H1 (cell line): ENCODE measurements around the gene CCNK. TPM values are rescaled to one million over a fixed set of nuclear protein-coding genes. Genes with fewer than 3 reads are reported as not detected.

Experiments
- CTCF ChIA-PET: fragments of 300-600 bp; sonication (Branson Sonifier 250); formaldehyde crosslinking; loops from one replicate; lab custom pipeline; 2021; ENCODE audit not compliant: partially characterized antibody; lab: Charles Lee
- POLR2A ChIA-PET: fragments of 300-600 bp; sonication (Branson Sonifier 250); formaldehyde crosslinking; loops from one replicate; lab custom pipeline; 2021; ENCODE audit warnings: inconsistent platforms; ENCODE audit not compliant: partially characterized antibody; lab: Charles Lee
- DNase-seq, 2 experiments: peaks; one replicate each; pipeline versions ENCODE4 v3.0.0 to v3.0.0-alpha.2; 2010 to 2022; ENCODE audit warnings: low spot score in 2 of 2, low read depth in 1 of 2, mixed read lengths in 1 of 2
- FAIRE-seq: peaks from 2 replicates; lab custom pipeline; 2011; peaks lifted over from hg19 to GRCh38; lab: Jason Lieb, UNC
- H2AFZ ChIP-seq: 2 replicates; pipeline ENCODE4 v1.8.1; 2012; ENCODE audit warnings: low read length, inconsistent platforms
- H2AK5ac ChIP-seq: 2 replicates; pipeline ENCODE4 v1.6.1; 2013; ENCODE audit warnings: low read depth, low read length
- H2BK120ac ChIP-seq: replicated peaks from 2 replicates; pipeline ENCODE3; 2013; ENCODE audit warnings: low read depth, low read length, inconsistent platforms
- H2BK12ac ChIP-seq: 2 replicates; pipeline ENCODE4 v1.6.1; 2013; ENCODE audit warnings: low read depth, low read length
- H2BK15ac ChIP-seq: 2 replicates; pipeline ENCODE4 v1.6.1; 2013; ENCODE audit warnings: low read length
- H2BK20ac ChIP-seq: 2 replicates; pipeline ENCODE4 v1.6.1; 2013; ENCODE audit warnings: low read length
- H2BK5ac ChIP-seq: 2 replicates; pipeline ENCODE4 v1.6.1; 2013; ENCODE audit warnings: low read depth, low read length
- H3K14ac ChIP-seq: 2 replicates; pipeline ENCODE4 v1.6.1; 2013; ENCODE audit warnings: inconsistent platforms; ENCODE audit not compliant: insufficient read length
- H3K18ac ChIP-seq: 2 replicates; pipeline ENCODE4 v1.6.1; 2013; ENCODE audit warnings: low read length; ENCODE audit errors: extremely low read depth
- H3K23ac ChIP-seq: 2 replicates; pipeline ENCODE4 v1.6.1; 2013; ENCODE audit warnings: inconsistent platforms; ENCODE audit not compliant: insufficient read length
- H3K23me2 ChIP-seq: 2 replicates; pipeline ENCODE4 v1.6.1; 2013; ENCODE audit warnings: low read depth, low read length
- H3K27ac ChIP-seq: 2 replicates; pipeline ENCODE4 v1.6.1; 2011; ENCODE audit warnings: low read depth, low read length, inconsistent platforms
- H3K27me3 ChIP-seq, 4 experiments: replicated peaks in 1 of 4; 1 replicate in 1 of 4; 2 replicates in 3 of 4; pipeline versions ENCODE4 v1.6.1 to v1.8.1; 2011 to 2013; ENCODE audit warnings: low read length in 3 of 4, mild to moderate bottlenecking in 3 of 4, inconsistent platforms in 2 of 4, mixed read lengths in 2 of 4, moderate library complexity in 1 of 4; ENCODE audit not compliant: control insufficient read depth in 3 of 4, insufficient read depth in 3 of 4; ENCODE audit errors: extremely low read depth in 1 of 4
- H3K36me3 ChIP-seq, 4 experiments: 2 replicates each; pipeline versions ENCODE4 v1.6.1 to v1.8.1; 2011 to 2013; ENCODE audit warnings: mild to moderate bottlenecking in 4 of 4, low read length in 3 of 4, moderate library complexity in 2 of 4, control low read depth in 1 of 4, inconsistent platforms in 1 of 4; ENCODE audit not compliant: insufficient read depth in 4 of 4, control insufficient read depth in 2 of 4
- H3K4ac ChIP-seq: replicated peaks from 2 replicates; pipeline ENCODE3; 2013; ENCODE audit warnings: low read length, low read depth, mixed read lengths, inconsistent platforms; ENCODE audit not compliant: insufficient read length
- H3K4me1 ChIP-seq, 4 experiments: replicated peaks in 1 of 4; 1 replicate in 1 of 4; 2 replicates in 3 of 4; pipeline versions ENCODE4 v1.6.1 to v1.8.1; 2011 to 2013; ENCODE audit warnings: low read length in 3 of 4, inconsistent platforms in 2 of 4, mixed read lengths in 1 of 4; ENCODE audit not compliant: insufficient read depth in 4 of 4, control insufficient read depth in 3 of 4
- H3K4me2 ChIP-seq, 2 experiments: 2 replicates each; pipeline versions ENCODE4 v1.6.1 to v1.8.1; 2011 to 2013; ENCODE audit warnings: low read depth in 2 of 2, low read length in 2 of 2, control low read depth in 1 of 2, inconsistent platforms in 1 of 2, mild to moderate bottlenecking in 1 of 2; ENCODE audit not compliant: insufficient read depth in 1 of 2
- H3K4me3 ChIP-seq, 4 experiments: fragments of 200-600, 300-600 bp in 1 of 4; sonication (generic), shearing (Covaris generic), sonication (Bioruptor Twin) in 1 of 4; 2 replicates each; pipeline versions ENCODE4 v1.5.1 to v1.8.1; 2011 to 2016; ENCODE audit warnings: low read length in 4 of 4, low read depth in 3 of 4, control low read depth in 2 of 4, inconsistent platforms in 2 of 4, mild to moderate bottlenecking in 2 of 4, mixed read lengths in 1 of 4, moderate library complexity in 1 of 4; ENCODE audit not compliant: insufficient read depth in 2 of 4; ENCODE audit errors: extremely low read depth in 1 of 4
- H3K56ac ChIP-seq: replicated peaks from 2 replicates; pipeline ENCODE3; 2013; ENCODE audit warnings: low read depth, mild to moderate bottlenecking, mixed read lengths, low read length, inconsistent platforms; ENCODE audit not compliant: insufficient read length
- H3K79me1 ChIP-seq: 2 replicates; pipeline ENCODE4 v1.6.1; 2013; ENCODE audit warnings: low read depth, low read length, control low read depth
- H3K79me2 ChIP-seq, 2 experiments: 2 replicates each; pipeline versions ENCODE4 v1.6.1 to v1.8.1; 2012 to 2013; ENCODE audit warnings: low read length in 2 of 2, mild to moderate bottlenecking in 2 of 2, inconsistent platforms in 1 of 2; ENCODE audit not compliant: insufficient read depth in 2 of 2, control insufficient read depth in 1 of 2
- H3K9ac ChIP-seq, 4 experiments: replicated peaks in 1 of 4; 1 replicate in 1 of 4; 2 replicates in 3 of 4; pipeline versions ENCODE4 v1.6.1 to v1.8.1; 2011 to 2013; ENCODE audit warnings: low read depth in 3 of 4, low read length in 3 of 4, control low read depth in 2 of 4, mild to moderate bottlenecking in 2 of 4, moderate library complexity in 2 of 4, inconsistent platforms in 1 of 4; ENCODE audit errors: extremely low read depth in 1 of 4
- H3K9me3 ChIP-seq, 2 experiments: 2 replicates each; pipeline versions ENCODE4 v1.6.1 to v1.8.1; 2012 to 2013; ENCODE audit warnings: mild to moderate bottlenecking in 2 of 2, moderate library complexity in 2 of 2, control low read depth in 1 of 2, inconsistent platforms in 1 of 2, low read depth in 1 of 2, low read length in 1 of 2, mixed read lengths in 1 of 2; ENCODE audit not compliant: insufficient read depth in 2 of 2
- H4K20me1 ChIP-seq, 2 experiments: replicated peaks in 1 of 2; 2 replicates each; pipeline versions ENCODE3 to v1.8.1; 2011 to 2013; ENCODE audit warnings: inconsistent platforms in 2 of 2, low read length in 2 of 2, mild to moderate bottlenecking in 1 of 2; ENCODE audit not compliant: insufficient read depth in 2 of 2, control insufficient read depth in 1 of 2
- H4K5ac ChIP-seq: 2 replicates; pipeline ENCODE4 v1.6.1; 2013; ENCODE audit warnings: low read length, low read depth, mixed read lengths, inconsistent platforms; ENCODE audit not compliant: insufficient read length
- H4K8ac ChIP-seq: 2 replicates; pipeline ENCODE4 v1.8.0; 2013; ENCODE audit warnings: mild to moderate bottlenecking, moderate library complexity, low read length, inconsistent platforms; ENCODE audit not compliant: insufficient read depth; ENCODE audit errors: extremely low read depth
- H4K91ac ChIP-seq: replicated peaks from 2 replicates; pipeline ENCODE3; 2013; ENCODE audit warnings: low read length, mixed read lengths, inconsistent platforms; ENCODE audit not compliant: insufficient read length
- ASH2L ChIP-seq: fragments of 200-600, 300-600 bp; sonication (generic); IDR thresholded peaks from one replicate; pipeline ENCODE4 v1.7.1; 2017; ENCODE audit warnings: low read length
- HDAC2 ChIP-seq, 2 experiments: fragments of 300-600 bp in 1 of 2; sonication (generic) in 1 of 2; IDR thresholded peaks; 2 replicates each; pipeline ENCODE4 v1.6.1; 2011 to 2012; ENCODE audit warnings: low read depth in 2 of 2, low read length in 2 of 2, mild to moderate bottlenecking in 2 of 2, moderate library complexity in 2 of 2, borderline replicate concordance in 1 of 2, inconsistent platforms in 1 of 2
- KDM5A ChIP-seq: fragments of 200-600 bp; IDR thresholded peaks from 2 replicates; pipeline ENCODE4 v1.7.1; 2012; ENCODE audit warnings: mild to moderate bottlenecking, low read length, inconsistent platforms, mixed read lengths
- NRF1 ChIP-seq: IDR thresholded peaks from 2 replicates; pipeline ENCODE4 v1.6.1; 2011; ENCODE audit warnings: mild to moderate bottlenecking, low read depth, low read length, improper control_type of control experiment
- POU5F1 ChIP-seq: IDR thresholded peaks from 2 replicates; pipeline ENCODE4 v1.6.1; 2011; ENCODE audit warnings: low read depth, mild to moderate bottlenecking, low read length, moderate library complexity
- RFX5 ChIP-seq: IDR thresholded peaks from 2 replicates; pipeline ENCODE4 v1.6.1; 2011; ENCODE audit warnings: low read depth, low read length, improper control_type of control experiment, borderline replicate concordance
- TEAD4 ChIP-seq: IDR thresholded peaks from 2 replicates; pipeline ENCODE4 v1.6.1; 2012; ENCODE audit warnings: low read depth, low read length, inconsistent platforms, mixed read lengths
- YY1 ChIP-seq: IDR thresholded peaks from 2 replicates; pipeline ENCODE4 v1.6.1; 2011; ENCODE audit warnings: low read depth, mild to moderate bottlenecking, low read length
- whole genome bisulfite sequencing, 2 experiments: shearing (Covaris generic) in 1 of 2; methylation state at CpG; one replicate each; pipeline versions ENCODE4 v1.1.6 to v1.1.7; 2013 to 2015; ENCODE audit warnings: low lambda C conversion rate in 2 of 2, mixed read lengths in 2 of 2, inconsistent platforms in 1 of 2, low coverage in 1 of 2, missing lambda C conversion rate in 1 of 2; ENCODE audit not compliant: insufficient replicate concordance in 2 of 2, insufficient coverage in 1 of 2, insufficient read length in 1 of 2; ENCODE audit errors: extremely low coverage in 1 of 2, missing lambda C conversion rate in 1 of 2; 5-methylcytosine and 5-hydroxymethylcytosine counted together
- polyA plus RNA-seq, 7 experiments: library from polyadenylated mRNA; depleted of rRNA in 3 of 7; stranded (reverse) in 5 of 7; unstranded in 2 of 7; fragments of >200 nt in 5 of 7; fragments of 200-250 nt in 2 of 7; gene quantifications; 1 replicate in 5 of 7; 2 replicates in 1 of 7; 4 replicates in 1 of 7; pipeline versions ENCODE4 v1.2.1 to v1.2.3, GENCODE V29; 2011 to 2013; ENCODE audit warnings: missing spikeins in 2 of 7, mixed read lengths in 2 of 7
- total RNA-seq: library from RNA; stranded (reverse); fragmentation: NEBNext Ultra II Directional; extraction: Animal tissue kit (Norgen Biotek cat#: 25700); gene quantifications from 2 replicates; pipeline ENCODE4 v1.2.1, GENCODE V29; 2021
- TF ChIP-seq, protein P1 (sequence below), 3 experiments: IDR thresholded peaks; 1 replicate in 2 of 3; 2 replicates in 1 of 3; pipeline versions ENCODE4 v1.5.1 to v1.6.1; 2011; ENCODE audit warnings: low read length in 3 of 3, mild to moderate bottlenecking in 3 of 3, inconsistent platforms in 2 of 3, low read depth in 1 of 3, moderate library complexity in 1 of 3; ENCODE audit not compliant: insufficient read depth in 1 of 3; ENCODE audit errors: control extremely low read depth in 1 of 3

Gene CCNK
- total and polyA plus RNA-seq, 2 of the 8 experiments (the other 6 are each of a cell fraction or from before 2014, with no cell fraction given): 10.7 to 82.7 TPM

DNA sequence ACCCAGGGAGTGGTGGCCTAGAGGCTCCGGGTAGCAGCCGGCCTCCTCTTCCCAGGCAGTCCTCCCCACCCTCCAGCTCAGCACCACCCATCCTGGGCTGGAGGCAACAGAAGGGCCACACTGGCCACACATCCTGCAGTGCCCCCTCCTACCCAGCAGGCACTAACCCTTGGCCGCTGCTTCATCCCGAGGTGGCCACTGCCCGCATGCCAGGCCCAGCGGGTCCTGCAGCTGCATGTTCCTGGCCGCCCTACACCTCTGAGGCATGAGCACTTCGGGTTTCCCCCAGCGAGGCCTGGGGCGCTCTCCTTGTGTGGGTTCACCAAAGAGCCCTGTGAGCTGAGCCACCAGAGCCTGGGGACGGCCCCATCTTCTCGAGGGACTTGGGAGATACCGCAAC is 61.4 kb downstream of the CCNK start:
- H3K4me3 ChIP-seq: no peak overlapping the region
- H2BK12ac ChIP-seq: no peak overlapping the region
- H3K9ac ChIP-seq: no peak overlapping the region
- no peak overlapping the region for H3K14ac ChIP-seq
- H4K91ac ChIP-seq: no peak overlapping the region
- peaks cover 9 to 38% (median 19%) of the 10 kb centered on the region in 4 experiments for H3K4me1 ChIP-seq
- 95% methylated on average over 13 of the region's 13 CpGs; no CpG with 5 or more reads in 1 of the 2 experiments for WGBS, 2 experiments
- H3K9me3 ChIP-seq: no peaks in the 10 kb centered on the region
- peak overlapping the region; percentile 39 for H3K4ac ChIP-seq
- no peak overlapping the region for H3K56ac ChIP-seq
- H3K27me3 ChIP-seq: no peaks in the 10 kb centered on the region
- DNase-seq (no peak), FAIRE-seq (no peak)
- H3K23ac ChIP-seq: no peak overlapping the region
- no peaks in the 10 kb centered on the region for H3K23me2 ChIP-seq
- H3K4me2 ChIP-seq: no peak overlapping the region
- POLR2A ChIA-PET: interaction anchor here (0.7 to 1.6 kb wide), 2 partner anchors 19 to 28 kb away, joined by 3 read pairs; no protein-coding TSS in a partner anchor
- no peaks in the 10 kb centered on the region for H3K36me3 ChIP-seq
- 0 out of 2 replicates have a peak overlapping the region, but pooled peaks have one; percentile 61 for H2BK15ac ChIP-seq
- no peak overlapping the region for H4K8ac ChIP-seq
- peaks cover 0 to 68% of the 10 kb centered on the region in 2 experiments; a peak in 2 of 4 replicates for H3K79me2 ChIP-seq
- H2BK120ac ChIP-seq: no peak overlapping the region
- H3K27ac ChIP-seq: no peak overlapping the region
- no peak overlapping the region for H4K5ac ChIP-seq
- H2AFZ ChIP-seq: no peak overlapping the region
- H2AK5ac ChIP-seq: 0 out of 2 replicates have a peak overlapping the region, but pooled peaks have one; percentile 24
- H3K18ac ChIP-seq: no peak overlapping the region
- CTCF ChIA-PET: interaction anchor here (0.5 to 3.6 kb wide), 14 partner anchors 10 to 268 kb away, joined by 3 to 19 read pairs (median 4); no protein-coding TSS in a partner anchor
- no peak overlapping the region for H2BK20ac ChIP-seq
- peaks cover 10 to 21% of the 10 kb centered on the region in 2 experiments for H4K20me1 ChIP-seq
- H2BK5ac ChIP-seq: peak overlapping the region; percentile 52; the same call in 1 of the 2 replicates
- peaks cover 26% of the 10 kb centered on the region for H3K79me1 ChIP-seq
- TF ChIP-seq KDM5A (no peak), ASH2L (no peak), RFX5 (no peak), NRF1 (no peak), HDAC2 (IDR thresholded peaks at IDR 0.05; ENCODE audit: borderline replicate concordance in 1 of 2, low read depth in 2 of 2, low read length in 2 of 2) (no peak), YY1 (no peak), POU5F1 (no peak), TEAD4 (no peak)
- TF ChIP-seq, protein P1, sequence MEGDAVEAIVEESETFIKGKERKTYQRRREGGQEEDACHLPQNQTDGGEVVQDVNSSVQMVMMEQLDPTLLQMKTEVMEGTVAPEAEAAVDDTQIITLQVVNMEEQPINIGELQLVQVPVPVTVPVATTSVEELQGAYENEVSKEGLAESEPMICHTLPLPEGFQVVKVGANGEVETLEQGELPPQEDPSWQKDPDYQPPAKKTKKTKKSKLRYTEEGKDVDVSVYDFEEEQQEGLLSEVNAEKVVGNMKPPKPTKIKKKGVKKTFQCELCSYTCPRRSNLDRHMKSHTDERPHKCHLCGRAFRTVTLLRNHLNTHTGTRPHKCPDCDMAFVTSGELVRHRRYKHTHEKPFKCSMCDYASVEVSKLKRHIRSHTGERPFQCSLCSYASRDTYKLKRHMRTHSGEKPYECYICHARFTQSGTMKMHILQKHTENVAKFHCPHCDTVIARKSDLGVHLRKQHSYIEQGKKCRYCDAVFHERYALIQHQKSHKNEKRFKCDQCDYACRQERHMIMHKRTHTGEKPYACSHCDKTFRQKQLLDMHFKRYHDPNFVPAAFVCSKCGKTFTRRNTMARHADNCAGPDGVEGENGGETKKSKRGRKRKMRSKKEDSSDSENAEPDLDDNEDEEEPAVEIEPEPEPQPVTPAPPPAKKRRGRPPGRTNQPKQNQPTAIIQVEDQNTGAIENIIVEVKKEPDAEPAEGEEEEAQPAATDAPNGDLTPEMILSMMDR (IDR thresholded peaks at IDR 0.05; ENCODE audit: control extremely low read depth in 1 of 3, insufficient read depth in 1 of 3, low read depth in 1 of 3, low read length in 3 of 3): no peak
